Fibroblast of pulmonary artery (primary cell): Measurements from ENCODE around the gene TREML2.

Source experiments
- DNase-seq: peaks from one replicate; pipeline ENCODE4 v3.0.0-alpha.2; 2010; ENCODE audit warnings: low read depth
- H3K4me3 ChIP-seq: replicated peaks from 2 replicates; pipeline ENCODE4 v1.5.1; 2011; ENCODE audit warnings: low read depth, mild to moderate bottlenecking, control low read depth, low read length, moderate library complexity
- CTCF ChIP-seq: IDR thresholded peaks from 2 replicates; pipeline ENCODE4 v1.5.1; 2011; ENCODE audit warnings: mild to moderate bottlenecking, control low read depth, low read length, inconsistent platforms; ENCODE audit errors: missing control alignments

TREML2 gene

DNA sequence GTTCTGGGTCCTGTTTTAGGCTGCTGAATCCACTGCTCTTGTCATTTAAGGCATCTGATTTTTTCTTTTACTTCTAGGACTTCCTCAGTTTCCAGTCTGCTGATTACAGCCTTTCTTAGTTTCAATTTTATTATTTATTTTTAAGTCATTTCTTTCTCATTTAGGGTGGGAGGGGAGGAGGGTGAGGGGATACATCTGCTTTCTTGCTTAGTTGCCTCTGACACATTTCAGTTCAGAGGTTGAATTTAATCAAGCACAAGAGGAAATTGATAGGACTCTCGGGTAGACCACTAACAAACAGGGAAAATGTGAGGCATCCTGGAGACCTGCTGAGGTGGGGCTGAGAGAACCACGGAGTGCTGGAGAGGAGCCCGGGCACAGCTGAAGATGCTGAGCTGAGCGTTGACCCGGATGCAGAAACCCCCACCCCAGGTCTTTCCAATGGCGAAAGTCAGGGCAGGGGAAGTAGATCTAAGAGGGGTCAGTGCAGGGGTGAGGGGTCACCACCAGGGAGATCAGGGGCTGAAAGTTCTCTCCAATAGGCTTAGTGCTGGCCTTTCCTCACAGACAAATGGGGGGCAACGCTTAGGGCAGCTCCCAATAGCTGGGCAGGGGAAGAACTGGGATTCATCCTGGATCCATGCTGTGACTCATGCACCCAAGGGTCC, 7.6 kb upstream of the TREML2 start:
- no peak overlapping the region for H3K4me3 ChIP-seq
- TF ChIP-seq CTCF: no peak
- DNase-seq: no peak

GRCh38 chr6:41204156-41204555, 3.2 kb upstream of the TREML2 start:
- no peak for TF ChIP-seq CTCF
- H3K4me3 ChIP-seq: no peak overlapping the region
- no peak for DNase-seq

DNA sequence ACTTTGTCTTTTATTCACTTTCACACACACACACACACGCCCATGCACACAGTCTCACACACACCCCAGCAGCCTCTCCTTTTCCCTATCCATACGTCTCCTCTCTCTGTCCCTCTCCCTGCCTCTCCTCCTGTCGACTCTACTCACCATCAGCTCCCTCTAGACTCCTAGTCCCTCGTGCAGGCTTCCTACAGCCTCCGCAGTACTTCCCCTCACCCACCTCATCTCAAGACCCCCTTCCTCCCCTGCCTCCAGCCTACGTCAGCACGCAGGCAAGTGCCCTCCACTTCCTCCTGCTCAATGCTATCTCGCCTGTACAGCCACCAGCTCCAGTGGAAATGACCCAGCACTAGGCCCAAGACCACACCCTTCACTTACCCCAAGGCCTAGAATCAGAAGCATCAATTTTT, 820 bp upstream of the TREML2 start:
- no peak for TF ChIP-seq CTCF
- no peak overlapping the region for H3K4me3 ChIP-seq
- no peak for DNase-seq

- peak; percentile 52 for DNase-seq
- no peak overlapping the region for H3K4me3 ChIP-seq
Observed at GRCh38 chr6:41200296-41200900, 551 bp downstream of the TREML2 start.

GRCh38 chr6:41199552-41200246, 1.2 kb downstream of the TREML2 start:
- DNase-seq: no peak
- H3K4me3 ChIP-seq: no peak overlapping the region
- TF ChIP-seq CTCF: no peak

More at GRCh38 chr6:41200296-41200900, 551 bp downstream of the TREML2 start:
- TF ChIP-seq CTCF: no peak

DNA sequence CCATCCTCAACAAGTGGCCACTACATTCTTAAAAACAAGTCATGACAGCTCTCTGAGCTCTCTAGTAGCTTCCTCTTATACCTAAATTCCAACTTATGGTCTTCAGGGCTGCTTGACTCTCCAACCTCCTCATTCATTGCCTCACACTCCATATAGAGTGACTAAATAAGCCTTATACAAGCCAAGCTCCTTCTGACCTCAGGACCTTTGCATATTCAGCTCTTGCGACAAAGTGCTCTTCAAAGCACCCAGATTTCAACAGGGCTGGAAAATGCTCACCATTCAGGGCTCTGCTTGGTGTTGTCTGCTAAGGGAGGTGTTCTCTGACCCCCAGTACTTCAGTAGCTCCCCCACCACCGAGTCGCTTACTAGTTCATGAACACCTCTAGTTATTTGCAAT, 3.7 kb downstream of the TREML2 start:
- no peak for DNase-seq

More for the DNA sequence above, 3.7 kb downstream of the TREML2 start:
- no peak overlapping the region for H3K4me3 ChIP-seq
- no peak for TF ChIP-seq CTCF
